Astrocyte of the spinal cord (primary cell): Measurements from ENCODE around the gene KIAA1614.

Experiments used
- DNase-seq: peaks from one replicate; pipeline ENCODE4 v3.0.0; 2011; ENCODE audit warnings: low read depth, low spot score
- H3K4me3 ChIP-seq: 2 replicates; pipeline ENCODE4 v1.5.1; 2011; ENCODE audit warnings: low read depth, mild to moderate bottlenecking, low read length, moderate library complexity
- in situ Hi-C: cut with HindIII; loops from 2 replicates; pipeline ENCODE4 v1.10.0; 2017; ENCODE audit warnings: low sequenced_read_pairs
- TF ChIP-seq, protein P1 (sequence below): IDR thresholded peaks from 2 replicates; pipeline ENCODE4 v1.5.1; 2012; ENCODE audit warnings: low read depth, mild to moderate bottlenecking, low read length, inconsistent platforms

The KIAA1614 gene

DNA sequence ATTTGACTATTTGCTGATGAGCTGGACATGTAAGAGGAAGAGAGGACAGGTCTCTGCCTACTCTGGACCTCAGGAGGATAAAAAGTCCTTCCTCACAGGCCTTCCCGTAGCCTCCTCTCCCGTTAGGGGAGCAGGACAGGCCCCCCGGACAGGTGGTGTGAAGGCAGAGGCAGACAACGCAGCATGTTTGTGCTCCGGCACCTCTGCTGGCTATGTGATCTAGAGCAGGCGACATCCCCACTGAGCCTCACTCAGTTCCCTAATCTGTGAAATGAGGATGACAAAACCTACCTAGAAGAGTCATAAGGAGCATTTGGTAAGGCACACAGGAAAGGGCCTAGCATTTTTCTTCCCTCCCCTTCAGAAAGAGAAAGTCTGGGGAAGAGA, 34.8 kb downstream of the KIAA1614 start:
- in situ Hi-C loops: no loop called here
- no peak for DNase-seq
- TF ChIP-seq, protein P1, sequence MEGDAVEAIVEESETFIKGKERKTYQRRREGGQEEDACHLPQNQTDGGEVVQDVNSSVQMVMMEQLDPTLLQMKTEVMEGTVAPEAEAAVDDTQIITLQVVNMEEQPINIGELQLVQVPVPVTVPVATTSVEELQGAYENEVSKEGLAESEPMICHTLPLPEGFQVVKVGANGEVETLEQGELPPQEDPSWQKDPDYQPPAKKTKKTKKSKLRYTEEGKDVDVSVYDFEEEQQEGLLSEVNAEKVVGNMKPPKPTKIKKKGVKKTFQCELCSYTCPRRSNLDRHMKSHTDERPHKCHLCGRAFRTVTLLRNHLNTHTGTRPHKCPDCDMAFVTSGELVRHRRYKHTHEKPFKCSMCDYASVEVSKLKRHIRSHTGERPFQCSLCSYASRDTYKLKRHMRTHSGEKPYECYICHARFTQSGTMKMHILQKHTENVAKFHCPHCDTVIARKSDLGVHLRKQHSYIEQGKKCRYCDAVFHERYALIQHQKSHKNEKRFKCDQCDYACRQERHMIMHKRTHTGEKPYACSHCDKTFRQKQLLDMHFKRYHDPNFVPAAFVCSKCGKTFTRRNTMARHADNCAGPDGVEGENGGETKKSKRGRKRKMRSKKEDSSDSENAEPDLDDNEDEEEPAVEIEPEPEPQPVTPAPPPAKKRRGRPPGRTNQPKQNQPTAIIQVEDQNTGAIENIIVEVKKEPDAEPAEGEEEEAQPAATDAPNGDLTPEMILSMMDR: no peak
- no peak overlapping the region for H3K4me3 ChIP-seq

DNA sequence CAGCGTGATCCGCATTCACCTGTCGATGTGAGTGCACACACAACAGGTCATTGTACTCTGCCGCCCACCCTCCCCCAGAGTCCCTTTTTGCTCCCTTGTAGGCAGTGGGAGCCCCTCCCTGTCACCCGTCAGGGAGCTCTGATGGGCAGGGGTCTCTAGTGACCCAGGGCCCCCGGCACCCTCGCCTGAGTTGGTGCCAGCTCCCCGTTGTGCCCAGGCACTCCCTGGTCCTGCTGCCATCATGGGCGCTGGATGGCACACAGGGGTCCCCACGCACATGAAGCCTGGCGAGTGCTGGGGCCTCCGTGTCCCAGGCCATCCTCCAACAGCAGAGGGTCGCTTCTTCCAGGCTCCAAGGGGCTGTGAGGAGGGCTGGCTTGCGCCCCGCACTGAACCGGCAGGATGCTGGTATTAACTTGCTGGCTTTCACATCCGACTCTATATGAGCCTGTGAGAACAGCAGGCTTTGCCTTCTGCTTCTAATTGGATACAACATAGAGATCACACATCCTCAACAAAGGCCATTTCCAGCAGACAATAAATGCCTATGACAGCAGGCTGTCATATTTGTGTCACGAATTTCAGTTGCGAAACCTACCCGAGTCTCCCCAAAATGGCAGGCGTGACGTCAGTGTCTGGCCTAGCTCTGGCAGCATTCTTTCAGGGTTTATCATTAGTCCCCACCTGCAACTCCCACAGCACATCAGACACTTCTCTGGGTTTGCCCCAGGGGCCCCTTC, 35.4 kb downstream of the KIAA1614 start:
- no peak for DNase-seq
- TF ChIP-seq, protein P1: no peak
- no peak overlapping the region for H3K4me3 ChIP-seq
- in situ Hi-C loops: no loop called here

DNA sequence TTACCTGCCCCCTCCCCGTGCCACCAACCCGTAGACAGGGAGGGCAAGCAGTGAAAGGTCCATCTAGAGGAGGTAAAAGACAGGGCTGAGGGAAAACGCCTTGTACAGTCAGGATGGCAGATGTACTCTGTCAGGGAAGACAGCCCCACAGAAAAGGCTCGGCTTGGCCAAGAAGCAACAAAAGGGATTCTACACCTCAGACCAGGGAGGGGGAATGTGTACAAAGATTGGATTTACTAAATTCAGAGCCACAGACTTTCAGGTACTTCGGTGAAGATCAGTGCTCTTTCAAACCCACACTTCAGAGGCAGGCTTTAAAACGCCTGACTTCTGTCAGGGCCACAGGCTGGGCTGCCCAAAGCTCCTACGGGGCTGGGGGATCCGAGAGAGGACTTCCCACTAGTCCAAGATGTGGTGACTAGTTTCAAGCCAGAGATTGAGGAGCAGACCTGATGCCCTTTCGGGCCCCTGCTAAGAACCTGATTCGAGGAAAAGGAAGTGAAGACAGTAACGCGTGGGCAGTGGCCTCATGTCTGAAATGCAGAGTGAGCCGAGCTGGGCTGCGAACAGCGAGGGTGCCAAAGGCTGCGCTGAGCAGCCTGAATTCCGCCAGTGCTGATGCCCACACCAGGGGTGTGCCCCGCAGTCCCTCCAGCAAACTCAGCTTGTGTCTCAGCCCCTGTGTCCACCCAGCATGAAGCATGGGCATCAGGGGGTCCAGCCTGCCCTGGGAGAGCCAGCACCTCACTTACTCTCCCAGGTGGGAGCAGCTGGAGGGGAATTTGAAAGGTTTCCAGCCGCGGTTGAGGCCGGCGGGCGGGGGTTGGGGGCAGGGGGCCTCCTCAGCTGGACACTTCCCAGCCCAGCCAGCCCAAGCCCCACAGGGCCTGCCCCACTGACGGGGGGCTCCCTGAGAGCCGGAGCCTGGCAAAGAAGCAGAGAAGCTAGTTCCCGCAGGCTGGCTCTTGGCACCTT, 36.2 kb downstream of the KIAA1614 start:
- TF ChIP-seq, protein P1: no peak
- in situ Hi-C loops: no loop called here
- H3K4me3 ChIP-seq: no peak overlapping the region
- DNase-seq: no peak

DNA sequence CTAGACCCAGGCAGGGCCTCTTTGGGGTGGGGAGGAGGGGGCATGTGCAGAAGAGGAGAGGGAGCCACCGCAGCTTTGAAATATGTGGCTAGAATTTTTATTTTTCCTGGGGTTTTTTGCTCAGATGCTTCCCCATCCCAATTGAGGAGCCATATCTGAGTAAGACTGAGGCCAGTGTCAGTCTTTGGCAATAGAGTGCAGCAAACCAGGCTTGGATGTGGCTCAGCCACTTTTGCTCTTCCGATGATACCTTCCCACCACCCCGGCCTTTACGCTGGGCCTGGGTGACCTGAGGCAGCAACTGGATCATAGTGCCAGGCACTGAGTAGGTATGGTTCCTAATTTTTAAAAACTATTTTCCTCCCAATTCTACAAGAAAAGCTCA, 36.9 kb downstream of the KIAA1614 start:
- H3K4me3 ChIP-seq: no peak overlapping the region
- in situ Hi-C loops: no loop called here
- TF ChIP-seq, protein P1: no peak
- DNase-seq: no peak

DNA sequence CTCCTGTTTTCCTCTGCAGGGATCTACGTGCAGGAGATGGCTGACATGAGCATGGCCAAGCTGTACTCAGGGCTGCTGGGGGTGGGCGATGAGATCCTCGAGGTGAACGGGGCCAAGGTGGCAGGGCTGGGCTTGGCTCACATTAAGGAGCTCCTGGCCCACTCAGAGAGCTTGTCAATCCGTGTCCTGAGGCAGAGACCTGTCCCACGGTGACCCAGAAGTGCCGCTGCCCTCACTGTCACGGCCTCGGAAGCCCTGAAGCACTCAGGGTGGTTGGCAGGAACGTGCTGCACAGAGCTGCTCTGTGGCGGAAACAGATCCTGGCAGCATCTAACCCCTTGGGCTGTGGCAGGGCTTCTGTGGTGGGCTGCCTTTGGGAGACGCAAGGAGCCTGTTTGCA, 37.6 kb downstream of the KIAA1614 start:
- no peak for DNase-seq
- in situ Hi-C loops: no loop called here

DNA sequence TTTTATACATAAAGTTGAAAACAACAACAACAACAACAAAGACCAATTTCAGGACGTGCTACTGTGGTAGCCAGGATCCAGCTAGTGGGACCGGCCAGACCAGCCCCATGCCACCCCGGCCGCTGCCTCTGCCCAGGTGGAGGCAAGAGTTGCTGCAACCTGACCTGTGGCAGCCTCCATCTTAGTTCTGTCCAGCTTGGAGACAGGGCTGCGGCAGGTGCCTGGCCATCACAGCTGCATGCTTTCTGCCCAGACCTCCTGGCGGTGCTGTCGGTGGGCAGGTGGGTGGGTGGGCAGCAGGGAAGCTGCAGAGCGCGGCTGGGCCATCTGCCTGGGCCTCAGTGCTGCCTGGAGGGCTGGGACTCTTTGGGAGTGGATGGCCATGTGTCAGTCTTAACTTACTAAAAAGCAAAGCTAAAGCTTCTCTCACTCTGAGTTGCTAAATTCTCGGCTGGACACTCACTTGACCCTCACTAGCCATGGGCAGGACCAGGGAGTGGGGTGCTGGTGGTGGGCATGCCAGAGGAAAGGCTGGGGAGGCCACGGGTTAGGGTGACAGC, 38.6 kb downstream of the KIAA1614 start:
- in situ Hi-C loops: no loop called here
- no peak for DNase-seq
- TF ChIP-seq, protein P1: no peak
- H3K4me3 ChIP-seq: no peak overlapping the region

More for the DNA sequence above, 37.6 kb downstream of the KIAA1614 start:
- H3K4me3 ChIP-seq: no peak overlapping the region
- TF ChIP-seq, protein P1: no peak
